A673 (cell line): ENCODE data around the gene KHNYN. TPM values are rescaled to one million over a fixed set of nuclear protein-coding genes. Genes with fewer than 3 reads are reported as not detected.
A peak's percentile ranks its signal among the peaks of the same experiment; 100 is the strongest.

Source experiments
- BruUV-seq: library from RNA; stranded (reverse); fragments of 400-500 nt; replicated peaks from 2 replicates; lab custom pipeline; 2021; lab: Mats Ljungman, UMichigan
- CTCF ChIA-PET: fragments of 300-600 bp; sonication (Branson Sonifier 250); formaldehyde crosslinking; loops from one replicate; lab custom pipeline; 2022; ENCODE audit warnings: antibody characterized with exemption; lab: Charles Lee
- POLR2A ChIA-PET: fragments of 300-600 bp; sonication (Branson Sonifier 250); formaldehyde crosslinking; loops from one replicate; lab custom pipeline; 2022; ENCODE audit warnings: antibody characterized with exemption; ENCODE audit not compliant: low non-redundant PET; lab: Charles Lee
- DNase-seq: peaks from one replicate; pipeline ENCODE4 v3.0.0-alpha.2; 2015; ENCODE audit warnings: low spot score
- H3K27ac ChIP-seq: fragments of 200-600 bp; sonication (generic); 2 replicates; pipeline ENCODE4 v1.5.1; 2016; ENCODE audit warnings: mixed run types, low read depth, mild to moderate bottlenecking, mixed read lengths, antibody characterized with exemption, low read length; ENCODE audit not compliant: poor library complexity, severe bottlenecking
- H3K27me3 ChIP-seq: fragments of 200-600 bp; sonication (generic); replicated peaks from 2 replicates; pipeline ENCODE4 v1.6.1; 2017; ENCODE audit warnings: mixed run types, low read depth, mild to moderate bottlenecking, mixed read lengths, antibody characterized with exemption, low read length; ENCODE audit not compliant: insufficient read depth, poor library complexity
- H3K36me3 ChIP-seq: fragments of 200-600 bp; sonication (generic); 2 replicates; pipeline ENCODE4 v1.6.1; 2016; ENCODE audit warnings: mixed run types, mild to moderate bottlenecking, mixed read lengths, antibody characterized with exemption, low read length; ENCODE audit not compliant: insufficient read depth, poor library complexity, severe bottlenecking
- H3K4me1 ChIP-seq: fragments of 200-600 bp; sonication (generic); 2 replicates; pipeline ENCODE4 v1.6.1; 2017; ENCODE audit warnings: mixed run types, mild to moderate bottlenecking, mixed read lengths, antibody characterized with exemption, low read length; ENCODE audit not compliant: insufficient read depth, poor library complexity, severe bottlenecking
- H3K4me3 ChIP-seq: fragments of 200-600 bp; sonication (generic); 2 replicates; pipeline ENCODE4 v1.5.1; 2016; ENCODE audit warnings: low read depth, mixed run types, mild to moderate bottlenecking, mixed read lengths, low read length; ENCODE audit not compliant: poor library complexity, severe bottlenecking
- H3K9me3 ChIP-seq: fragments of 200-600 bp; sonication (generic); 2 replicates; pipeline ENCODE4 v1.6.1; 2016; ENCODE audit warnings: mixed run types, low read depth, mild to moderate bottlenecking, mixed read lengths, antibody characterized with exemption, low read length; ENCODE audit not compliant: poor library complexity, severe bottlenecking
- CTCF ChIP-seq: fragments of 300-800, 200-600 bp; sonication (generic); conservative IDR thresholded peaks from 2 replicates; pipeline ENCODE4 v1.5.1; 2017; ENCODE audit warnings: low read depth, mild to moderate bottlenecking, antibody characterized with exemption, low read length, moderate library complexity, mixed read lengths
- EZH2 ChIP-seq: fragments of 200-600 bp; sonication (generic); IDR thresholded peaks from 2 replicates; pipeline ENCODE4 v1.6.1; 2017; ENCODE audit warnings: borderline replicate concordance, low read depth, mild to moderate bottlenecking, mixed read lengths, antibody characterized with exemption, low read length; ENCODE audit not compliant: poor library complexity, severe bottlenecking
- intact Hi-C: fragments of 100-400 bp; cut with micrococcal nuclease; formaldehyde crosslinking; loops from one replicate; pipeline ENCODE4 v1.10.0; 2022; ENCODE audit not compliant: unreplicated experiment
- total RNA-seq: library from RNA; stranded (reverse); gene quantifications from 2 replicates; pipeline ENCODE4 v1.2.3, GENCODE V29; 2021

The KHNYN gene
- total RNA-seq, 1 experiment from 2014 or later: 32.7 TPM

GRCh38 chr14:24399447-24399822, 30.3 kb upstream of the KHNYN start:
- Histone ChIP-seq H3K36me3 (no peaks in the 10 kb centered on the region), H3K27me3 (no peaks in the 10 kb centered on the region), H3K9me3 (no peaks in the 10 kb centered on the region), H3K27ac (peak overlapping the region; percentile 49), H3K4me3 (peak overlapping the region; percentile 62), H3K4me1 (peaks cover 18% of the 10 kb centered on the region)
- intact Hi-C loops: no loop called here
- BruUV-seq: no TSS peak
- TF ChIP-seq CTCF (no peak), EZH2 (no peak)
- DNase-seq: no peak
- ChIA-PET POLR2A (no interaction called here), CTCF (interaction anchor here (1.0 kb wide), 1 partner anchor 66 kb away, joined by 3 read pairs; no protein-coding TSS in a partner anchor)

GRCh38 chr14:24399999-24400718, 29.6 kb upstream of the KHNYN start:
- H3K4me1 ChIP-seq: peaks cover 18% of the 10 kb centered on the region
- H3K9me3 ChIP-seq: no peaks in the 10 kb centered on the region
- intact Hi-C loops: no loop called here
- TF ChIP-seq EZH2: no peak
- TF ChIP-seq CTCF: no peak
- ChIA-PET POLR2A (no interaction called here), CTCF (no interaction called here)
- H3K27me3 ChIP-seq: no peaks in the 10 kb centered on the region
- no peaks in the 10 kb centered on the region for H3K36me3 ChIP-seq
- no TSS peak for BruUV-seq
- H3K4me3 ChIP-seq: peak overlapping the region; percentile 62
- DNase-seq: no peak
- peak overlapping the region; percentile 49 for H3K27ac ChIP-seq

GRCh38 chr14:24401810-24402702, 27.7 kb upstream of the KHNYN start:
- intact Hi-C loops: no loop called here
- TF ChIP-seq EZH2: no peak
- no peak for TF ChIP-seq CTCF
- POLR2A ChIA-PET: no interaction called here
- no peaks in the 10 kb centered on the region for H3K9me3 ChIP-seq
- peaks cover 18% of the 10 kb centered on the region for H3K4me1 ChIP-seq
- no peak for DNase-seq
- H3K4me3 ChIP-seq: no peak overlapping the region
- H3K27ac ChIP-seq: no peak overlapping the region
- no TSS peak for BruUV-seq
- H3K27me3 ChIP-seq: no peaks in the 10 kb centered on the region
- no peaks in the 10 kb centered on the region for H3K36me3 ChIP-seq
- CTCF ChIA-PET: no interaction called here
